ENCODE data around the gene R3HDM2. TPM values are rescaled to one million over a fixed set of nuclear protein-coding genes. Genes with fewer than 3 reads are reported as not detected.

R3HDM2 gene
- total RNA-seq, 1 experiment from 2014 or later: 45.4 TPM

GRCh38 chr12:57334219-57334618, 96.6 kb downstream of the R3HDM2 start:
- intact Hi-C loops (cut with micrococcal nuclease): no loop called here
- H3K27me3 ChIP-seq (ENCODE audit: insufficient read depth, low read length): no peaks in the 10 kb centered on the region
- no peak overlapping the region for H3K27ac ChIP-seq (ENCODE audit: low read depth, low read length)
- DNase-seq (ENCODE audit: low read depth, low spot score): no peak
- H3K4me1 ChIP-seq (ENCODE audit: control insufficient read depth in 1 of 2, insufficient read depth in 2 of 2, low read length in 2 of 2): no peaks in the 10 kb centered on the region
- H3K9me3 ChIP-seq (ENCODE audit: control insufficient read depth in 1 of 2, insufficient read depth in 1 of 2, low read depth in 1 of 2, low read length in 2 of 2): no peaks in the 10 kb centered on the region
- BruUV-seq (replicated peaks): no TSS peak
- H3K4me2 ChIP-seq (ENCODE audit: low read length): no peak overlapping the region
- ChIA-PET RAD21 (ENCODE audit: low non-redundant PET in 1 of 2, low total read pairs in 2 of 2, uncharacterized antibody in 2 of 2, unreplicated experiment in 2 of 2) (no interaction called here), CTCF (no interaction called here), POLR2A (no interaction called here)
- no peak overlapping the region for H3K4me3 ChIP-seq (replicated peaks in 1 of 2; ENCODE audit: low read depth in 1 of 2, low read length in 2 of 2)
- TF ChIP-seq ZBTB33 (IDR thresholded peaks at IDR 0.05; ENCODE audit: extremely low read depth, insufficient replicate concordance, low read length): no peak
- no peak for ATAC-seq
- H3K79me2 ChIP-seq (ENCODE audit: insufficient read depth, low read length): no peaks in the 10 kb centered on the region
- no peaks in the 10 kb centered on the region for H4K20me1 ChIP-seq (ENCODE audit: insufficient read depth)
- no peak overlapping the region for H3K9ac ChIP-seq (ENCODE audit: low read length)
- no peak overlapping the region for H2AFZ ChIP-seq (ENCODE audit: low read depth, low read length, poor library complexity, severe bottlenecking)
- H3K9me2 ChIP-seq (ENCODE audit: insufficient read depth): no peaks in the 10 kb centered on the region
- H3K36me3 ChIP-seq (ENCODE audit: control insufficient read depth in 1 of 2, insufficient read depth in 2 of 2, low read length in 2 of 2): no peaks in the 10 kb centered on the region

- TF ChIP-seq TCF7L2 (IDR thresholded peaks at IDR 0.05; ENCODE audit: borderline replicate concordance, extremely low read depth, insufficient read depth, insufficient read length) (no peak), REST (IDR thresholded peaks at IDR 0.05; ENCODE audit: low read depth) (no peak), EZH2phosphoT487 (IDR thresholded peaks at IDR 0.05; ENCODE audit: borderline replicate concordance) (no peak), CEBPB (IDR thresholded peaks at IDR 0.05; ENCODE audit: low read depth) (no peak), FOSL1 (IDR thresholded peaks at IDR 0.05; ENCODE audit: low read depth) (no peak), EGR1 (IDR thresholded peaks at IDR 0.05; ENCODE audit: low read depth) (no peak), CTCF (IDR thresholded peaks at IDR 0.05 in 2 of 3, conservative IDR thresholded peaks at IDR 0.05 in 1 of 3; ENCODE audit: borderline replicate concordance in 1 of 3, insufficient read depth in 1 of 3, low read depth in 2 of 3, low read length in 2 of 3) (no peak), JUND (IDR thresholded peaks at IDR 0.05) (no peak), CBX3 (IDR thresholded peaks at IDR 0.05; ENCODE audit: low read depth) (no peak), SP1 (IDR thresholded peaks at IDR 0.05; ENCODE audit: low read depth) (no peak), POLR2AphosphoS5 (IDR thresholded peaks at IDR 0.05; ENCODE audit: low read depth, low read length) (no peak), ELF1 (IDR thresholded peaks at IDR 0.05; ENCODE audit: borderline replicate concordance, low read depth) (no peak)
- ATAC-seq: no peak
- Histone ChIP-seq H3K27ac (ENCODE audit: low read depth, low read length) (no peak overlapping the region), H3K4me1 (ENCODE audit: control insufficient read depth in 1 of 2, insufficient read depth in 2 of 2, low read length in 2 of 2) (no peaks in the 10 kb centered on the region), H3K9me2 (ENCODE audit: insufficient read depth) (no peaks in the 10 kb centered on the region), H3K9ac (ENCODE audit: low read length) (no peak overlapping the region), H3K4me2 (ENCODE audit: low read length) (no peak overlapping the region), H3K79me2 (ENCODE audit: insufficient read depth, low read length) (no peaks in the 10 kb centered on the region), H2AFZ (ENCODE audit: low read depth, low read length, poor library complexity, severe bottlenecking) (no peak overlapping the region), H3K9me3 (ENCODE audit: control insufficient read depth in 1 of 2, insufficient read depth in 1 of 2, low read depth in 1 of 2, low read length in 2 of 2) (no peaks in the 10 kb centered on the region), H3K27me3 (ENCODE audit: insufficient read depth, low read length) (no peaks in the 10 kb centered on the region), H3K36me3 (ENCODE audit: control insufficient read depth in 1 of 2, insufficient read depth in 2 of 2, low read length in 2 of 2) (no peaks in the 10 kb centered on the region), H3K4me3 (replicated peaks in 1 of 2; ENCODE audit: low read depth in 1 of 2, low read length in 2 of 2) (no peak overlapping the region), H4K20me1 (ENCODE audit: insufficient read depth) (no peaks in the 10 kb centered on the region)
- ChIA-PET RAD21 (ENCODE audit: low non-redundant PET in 1 of 2, low total read pairs in 2 of 2, uncharacterized antibody in 2 of 2, unreplicated experiment in 2 of 2) (no interaction called here), POLR2A (interaction anchor here (0.7 kb wide), 1 partner anchor 120 kb away, joined by 4 read pairs; no protein-coding TSS in a partner anchor), CTCF (no interaction called here)
- BruUV-seq (replicated peaks): no TSS peak
- DNase-seq (ENCODE audit: low read depth, low spot score): no peak
- intact Hi-C loops (cut with micrococcal nuclease): no loop called here
Measured at GRCh38 chr12:57332646-57333312, 98.1 kb downstream of the R3HDM2 start.

Data from HCT116 (cell line).